T-helper 2 cell (primary cell): ENCODE results near the gene ASPSCR1.
"Not testable (repeated sequence)": the region's sequence is repeated elsewhere in the genome, so short reads cannot be mapped to it uniquely, and the experiment has no call there.

ENCODE experiments used
- DNase-seq, 5 experiments: peaks; one replicate each; pipeline versions ENCODE4 v3.0.0 to v3.0.0-alpha.2; 2012 to 2022

ASPSCR1 gene

GRCh38 chr17:81960130-81960958 lies 17.1 kb upstream of the ASPSCR1 start:
- DNase-seq: no peak

- DNase-seq: no peak
Measured at GRCh38 chr17:81961087-81961511, 16.3 kb upstream of the ASPSCR1 start, which contains the start of gene NOTUM. Gene NOTUM (minus strand): TSS chr17:81961187. CDS start chr17:81960909, 278 bp downstream.

GRCh38 chr17:81961521-81962498 lies 15.6 kb upstream of the ASPSCR1 start:
- DNase-seq: no peak

- no peak for DNase-seq
Measured at GRCh38 chr17:81962499-81963441, 14.7 kb upstream of the ASPSCR1 start.

GRCh38 chr17:81964081-81964849 lies 13.2 kb upstream of the ASPSCR1 start:
- no peak for DNase-seq

- no peak for DNase-seq
Measured at GRCh38 chr17:81966343-81967243, 10.8 kb upstream of the ASPSCR1 start.

GRCh38 chr17:81967244-81967532 lies 10.2 kb upstream of the ASPSCR1 start:
- no peak for DNase-seq

GRCh38 chr17:81967533-81968395 lies 9.7 kb upstream of the ASPSCR1 start:
- DNase-seq: peak; percentile 71 to 87 (median 83)

- no peak for DNase-seq
Measured at GRCh38 chr17:81968396-81968745, 9.1 kb upstream of the ASPSCR1 start.

GRCh38 chr17:81968850-81969812 lies 8.3 kb upstream of the ASPSCR1 start:
- DNase-seq: no peak

- no peak for DNase-seq
Measured at GRCh38 chr17:81973432-81973831, 4.0 kb upstream of the ASPSCR1 start.

GRCh38 chr17:81976332-81977210 lies 858 bp upstream of the ASPSCR1 start:
- DNase-seq: peak in 3 of 5 experiments; percentile 5 to 15 (median 12)

- DNase-seq: no peak
Measured at GRCh38 chr17:81978524-81979298, 1.3 kb downstream of the ASPSCR1 start.

- no peak for DNase-seq
Measured at GRCh38 chr17:81980122-81980521, 2.7 kb downstream of the ASPSCR1 start.

- DNase-seq: peak in 1 of 5 experiments; percentile 45
Measured at GRCh38 chr17:81980707-81981343, 3.4 kb downstream of the ASPSCR1 start.

- DNase-seq: not testable (repeated sequence)
Measured at GRCh38 chr17:81981511-81981910, 4.1 kb downstream of the ASPSCR1 start.
